ENCODE measurements around the gene ARID1B.

DNA sequence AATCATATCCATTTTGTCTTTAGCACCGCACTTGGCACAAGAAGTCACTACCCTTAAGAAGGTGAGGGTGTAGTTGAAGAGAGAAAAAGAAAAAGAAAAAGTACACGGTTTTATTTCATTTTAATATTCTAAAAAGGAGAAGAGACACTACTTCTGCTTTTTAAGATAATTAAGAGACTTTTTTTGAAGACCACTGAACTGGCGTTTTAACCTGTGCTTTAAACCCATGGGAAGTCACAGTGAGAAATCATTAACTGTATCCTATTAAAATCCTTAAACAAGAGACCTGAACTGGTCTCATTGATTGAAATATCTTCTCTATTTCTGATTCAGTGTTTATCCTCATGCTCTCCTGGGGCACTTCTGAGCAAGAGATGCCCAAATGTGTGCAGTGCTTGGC, 302.6 kb downstream of the ARID1B start:
- TF ChIP-seq, protein P1, sequence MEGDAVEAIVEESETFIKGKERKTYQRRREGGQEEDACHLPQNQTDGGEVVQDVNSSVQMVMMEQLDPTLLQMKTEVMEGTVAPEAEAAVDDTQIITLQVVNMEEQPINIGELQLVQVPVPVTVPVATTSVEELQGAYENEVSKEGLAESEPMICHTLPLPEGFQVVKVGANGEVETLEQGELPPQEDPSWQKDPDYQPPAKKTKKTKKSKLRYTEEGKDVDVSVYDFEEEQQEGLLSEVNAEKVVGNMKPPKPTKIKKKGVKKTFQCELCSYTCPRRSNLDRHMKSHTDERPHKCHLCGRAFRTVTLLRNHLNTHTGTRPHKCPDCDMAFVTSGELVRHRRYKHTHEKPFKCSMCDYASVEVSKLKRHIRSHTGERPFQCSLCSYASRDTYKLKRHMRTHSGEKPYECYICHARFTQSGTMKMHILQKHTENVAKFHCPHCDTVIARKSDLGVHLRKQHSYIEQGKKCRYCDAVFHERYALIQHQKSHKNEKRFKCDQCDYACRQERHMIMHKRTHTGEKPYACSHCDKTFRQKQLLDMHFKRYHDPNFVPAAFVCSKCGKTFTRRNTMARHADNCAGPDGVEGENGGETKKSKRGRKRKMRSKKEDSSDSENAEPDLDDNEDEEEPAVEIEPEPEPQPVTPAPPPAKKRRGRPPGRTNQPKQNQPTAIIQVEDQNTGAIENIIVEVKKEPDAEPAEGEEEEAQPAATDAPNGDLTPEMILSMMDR (IDR thresholded peaks at IDR 0.05) = no peak
- TF ChIP-seq POLR2AphosphoS5 (IDR thresholded peaks at IDR 0.05; ENCODE audit: low read depth, low read length) (no peak), SIN3A (IDR thresholded peaks at IDR 0.05; ENCODE audit: borderline replicate concordance, insufficient read depth, low read depth, low read length) (no peak), REST (IDR thresholded peaks at IDR 0.05; ENCODE audit: insufficient read depth in 1 of 2, low read depth in 2 of 2, low read length in 1 of 2) (no peak)
